H1 (cell line): ENCODE measurements around the gene DAG1. TPM values are rescaled to one million over a fixed set of nuclear protein-coding genes. Genes with fewer than 3 reads are reported as not detected.

Experiments used
- CTCF ChIA-PET: fragments of 300-600 bp; sonication (Branson Sonifier 250); formaldehyde crosslinking; loops from one replicate; lab custom pipeline; 2021; ENCODE audit not compliant: partially characterized antibody; lab: Charles Lee
- POLR2A ChIA-PET: fragments of 300-600 bp; sonication (Branson Sonifier 250); formaldehyde crosslinking; loops from one replicate; lab custom pipeline; 2021; ENCODE audit warnings: inconsistent platforms; ENCODE audit not compliant: partially characterized antibody; lab: Charles Lee
- DNase-seq, 2 experiments: peaks; one replicate each; pipeline versions ENCODE4 v3.0.0 to v3.0.0-alpha.2; 2010 to 2022; ENCODE audit warnings: low spot score in 2 of 2, low read depth in 1 of 2, mixed read lengths in 1 of 2
- FAIRE-seq: peaks from 2 replicates; lab custom pipeline; 2011; peaks lifted over from hg19 to GRCh38; lab: Jason Lieb, UNC
- H2AFZ ChIP-seq: 2 replicates; pipeline ENCODE4 v1.8.1; 2012; ENCODE audit warnings: low read length, inconsistent platforms
- H2AK5ac ChIP-seq: 2 replicates; pipeline ENCODE4 v1.6.1; 2013; ENCODE audit warnings: low read depth, low read length
- H2BK120ac ChIP-seq: replicated peaks from 2 replicates; pipeline ENCODE3; 2013; ENCODE audit warnings: low read depth, low read length, inconsistent platforms
- H2BK12ac ChIP-seq: 2 replicates; pipeline ENCODE4 v1.6.1; 2013; ENCODE audit warnings: low read depth, low read length
- H2BK15ac ChIP-seq: 2 replicates; pipeline ENCODE4 v1.6.1; 2013; ENCODE audit warnings: low read length
- H2BK20ac ChIP-seq: 2 replicates; pipeline ENCODE4 v1.6.1; 2013; ENCODE audit warnings: low read length
- H2BK5ac ChIP-seq: 2 replicates; pipeline ENCODE4 v1.6.1; 2013; ENCODE audit warnings: low read depth, low read length
- H3K14ac ChIP-seq: 2 replicates; pipeline ENCODE4 v1.6.1; 2013; ENCODE audit warnings: inconsistent platforms; ENCODE audit not compliant: insufficient read length
- H3K18ac ChIP-seq: 2 replicates; pipeline ENCODE4 v1.6.1; 2013; ENCODE audit warnings: low read length; ENCODE audit errors: extremely low read depth
- H3K23ac ChIP-seq: 2 replicates; pipeline ENCODE4 v1.6.1; 2013; ENCODE audit warnings: inconsistent platforms; ENCODE audit not compliant: insufficient read length
- H3K23me2 ChIP-seq: 2 replicates; pipeline ENCODE4 v1.6.1; 2013; ENCODE audit warnings: low read depth, low read length
- H3K27ac ChIP-seq: 2 replicates; pipeline ENCODE4 v1.6.1; 2011; ENCODE audit warnings: low read depth, low read length, inconsistent platforms
- H3K27me3 ChIP-seq, 4 experiments: replicated peaks in 1 of 4; 1 replicate in 1 of 4; 2 replicates in 3 of 4; pipeline versions ENCODE4 v1.6.1 to v1.8.1; 2011 to 2013; ENCODE audit warnings: low read length in 3 of 4, mild to moderate bottlenecking in 3 of 4, inconsistent platforms in 2 of 4, mixed read lengths in 2 of 4, moderate library complexity in 1 of 4; ENCODE audit not compliant: control insufficient read depth in 3 of 4, insufficient read depth in 3 of 4; ENCODE audit errors: extremely low read depth in 1 of 4
- H3K36me3 ChIP-seq, 4 experiments: 2 replicates each; pipeline versions ENCODE4 v1.6.1 to v1.8.1; 2011 to 2013; ENCODE audit warnings: mild to moderate bottlenecking in 4 of 4, low read length in 3 of 4, moderate library complexity in 2 of 4, control low read depth in 1 of 4, inconsistent platforms in 1 of 4; ENCODE audit not compliant: insufficient read depth in 4 of 4, control insufficient read depth in 2 of 4
- H3K4ac ChIP-seq: replicated peaks from 2 replicates; pipeline ENCODE3; 2013; ENCODE audit warnings: low read length, low read depth, mixed read lengths, inconsistent platforms; ENCODE audit not compliant: insufficient read length
- H3K4me1 ChIP-seq, 4 experiments: replicated peaks in 1 of 4; 1 replicate in 1 of 4; 2 replicates in 3 of 4; pipeline versions ENCODE4 v1.6.1 to v1.8.1; 2011 to 2013; ENCODE audit warnings: low read length in 3 of 4, inconsistent platforms in 2 of 4, mixed read lengths in 1 of 4; ENCODE audit not compliant: insufficient read depth in 4 of 4, control insufficient read depth in 3 of 4
- H3K4me2 ChIP-seq, 2 experiments: 2 replicates each; pipeline versions ENCODE4 v1.6.1 to v1.8.1; 2011 to 2013; ENCODE audit warnings: low read depth in 2 of 2, low read length in 2 of 2, control low read depth in 1 of 2, inconsistent platforms in 1 of 2, mild to moderate bottlenecking in 1 of 2; ENCODE audit not compliant: insufficient read depth in 1 of 2
- H3K4me3 ChIP-seq, 4 experiments: fragments of 200-600, 300-600 bp in 1 of 4; sonication (generic), shearing (Covaris generic), sonication (Bioruptor Twin) in 1 of 4; 2 replicates each; pipeline versions ENCODE4 v1.5.1 to v1.8.1; 2011 to 2016; ENCODE audit warnings: low read length in 4 of 4, low read depth in 3 of 4, control low read depth in 2 of 4, inconsistent platforms in 2 of 4, mild to moderate bottlenecking in 2 of 4, mixed read lengths in 1 of 4, moderate library complexity in 1 of 4; ENCODE audit not compliant: insufficient read depth in 2 of 4; ENCODE audit errors: extremely low read depth in 1 of 4
- H3K56ac ChIP-seq: replicated peaks from 2 replicates; pipeline ENCODE3; 2013; ENCODE audit warnings: low read depth, mild to moderate bottlenecking, mixed read lengths, low read length, inconsistent platforms; ENCODE audit not compliant: insufficient read length
- H3K79me1 ChIP-seq: 2 replicates; pipeline ENCODE4 v1.6.1; 2013; ENCODE audit warnings: low read depth, low read length, control low read depth
- H3K79me2 ChIP-seq, 2 experiments: 2 replicates each; pipeline versions ENCODE4 v1.6.1 to v1.8.1; 2012 to 2013; ENCODE audit warnings: low read length in 2 of 2, mild to moderate bottlenecking in 2 of 2, inconsistent platforms in 1 of 2; ENCODE audit not compliant: insufficient read depth in 2 of 2, control insufficient read depth in 1 of 2
- H3K9ac ChIP-seq, 4 experiments: replicated peaks in 1 of 4; 1 replicate in 1 of 4; 2 replicates in 3 of 4; pipeline versions ENCODE4 v1.6.1 to v1.8.1; 2011 to 2013; ENCODE audit warnings: low read depth in 3 of 4, low read length in 3 of 4, control low read depth in 2 of 4, mild to moderate bottlenecking in 2 of 4, moderate library complexity in 2 of 4, inconsistent platforms in 1 of 4; ENCODE audit errors: extremely low read depth in 1 of 4
- H3K9me3 ChIP-seq, 2 experiments: 2 replicates each; pipeline versions ENCODE4 v1.6.1 to v1.8.1; 2012 to 2013; ENCODE audit warnings: mild to moderate bottlenecking in 2 of 2, moderate library complexity in 2 of 2, control low read depth in 1 of 2, inconsistent platforms in 1 of 2, low read depth in 1 of 2, low read length in 1 of 2, mixed read lengths in 1 of 2; ENCODE audit not compliant: insufficient read depth in 2 of 2
- H4K20me1 ChIP-seq, 2 experiments: replicated peaks in 1 of 2; 2 replicates each; pipeline versions ENCODE3 to v1.8.1; 2011 to 2013; ENCODE audit warnings: inconsistent platforms in 2 of 2, low read length in 2 of 2, mild to moderate bottlenecking in 1 of 2; ENCODE audit not compliant: insufficient read depth in 2 of 2, control insufficient read depth in 1 of 2
- H4K5ac ChIP-seq: 2 replicates; pipeline ENCODE4 v1.6.1; 2013; ENCODE audit warnings: low read length, low read depth, mixed read lengths, inconsistent platforms; ENCODE audit not compliant: insufficient read length
- H4K8ac ChIP-seq: 2 replicates; pipeline ENCODE4 v1.8.0; 2013; ENCODE audit warnings: mild to moderate bottlenecking, moderate library complexity, low read length, inconsistent platforms; ENCODE audit not compliant: insufficient read depth; ENCODE audit errors: extremely low read depth
- H4K91ac ChIP-seq: replicated peaks from 2 replicates; pipeline ENCODE3; 2013; ENCODE audit warnings: low read length, mixed read lengths, inconsistent platforms; ENCODE audit not compliant: insufficient read length
- CEBPB ChIP-seq: IDR thresholded peaks from 2 replicates; pipeline ENCODE4 v1.6.1; 2012; ENCODE audit warnings: low read depth, low read length
- CHD2 ChIP-seq: IDR thresholded peaks from 2 replicates; pipeline ENCODE4 v1.6.1; 2012; ENCODE audit warnings: low read length, improper control_type of control experiment
- EGR1 ChIP-seq: IDR thresholded peaks from 2 replicates; pipeline ENCODE4 v1.6.1; 2011; ENCODE audit warnings: low read depth, low read length, borderline replicate concordance
- EZH2 ChIP-seq: fragments of 200-600 bp; sonication (generic); IDR thresholded peaks from 2 replicates; pipeline ENCODE4 v1.7.1; 2012; ENCODE audit warnings: low read depth, mild to moderate bottlenecking, moderate library complexity, low read length, inconsistent platforms; ENCODE audit not compliant: severe bottlenecking
- KDM4A ChIP-seq: IDR thresholded peaks from one replicate; pipeline ENCODE4 v1.7.1; 2012; ENCODE audit warnings: low read depth, mild to moderate bottlenecking, moderate library complexity, low read length, inconsistent platforms; ENCODE audit not compliant: severe bottlenecking
- KDM5A ChIP-seq: fragments of 200-600 bp; IDR thresholded peaks from 2 replicates; pipeline ENCODE4 v1.7.1; 2012; ENCODE audit warnings: mild to moderate bottlenecking, low read length, inconsistent platforms, mixed read lengths
- MAX ChIP-seq: IDR thresholded peaks from 2 replicates; pipeline ENCODE4 v1.6.1; 2012; ENCODE audit warnings: inconsistent platforms
- POLR2A ChIP-seq, 2 experiments: IDR thresholded peaks; 1 replicate in 1 of 2; 2 replicates in 1 of 2; pipeline ENCODE4 v1.6.1; 2011; ENCODE audit warnings: low read depth in 2 of 2, low read length in 2 of 2, mild to moderate bottlenecking in 2 of 2; ENCODE audit errors: control extremely low read depth in 1 of 2
- RBBP5 ChIP-seq: IDR thresholded peaks from 2 replicates; pipeline ENCODE4 v1.7.1; 2012; ENCODE audit warnings: low read depth, mild to moderate bottlenecking, inconsistent platforms, low read length, moderate library complexity, borderline replicate concordance
- SP1 ChIP-seq: IDR thresholded peaks from 2 replicates; pipeline ENCODE4 v1.6.1; 2011; ENCODE audit warnings: low read depth, low read length
- TAF1 ChIP-seq: IDR thresholded peaks from 2 replicates; pipeline ENCODE4 v1.6.1; 2011; ENCODE audit warnings: mild to moderate bottlenecking, low read depth, low read length
- TCF12 ChIP-seq: IDR thresholded peaks from 2 replicates; pipeline ENCODE4 v1.6.1; 2011; ENCODE audit warnings: low read depth, mild to moderate bottlenecking, low read length
- WGBS, 2 experiments: shearing (Covaris generic) in 1 of 2; methylation state at CpG; one replicate each; pipeline versions ENCODE4 v1.1.6 to v1.1.7; 2013 to 2015; ENCODE audit warnings: low lambda C conversion rate in 2 of 2, mixed read lengths in 2 of 2, inconsistent platforms in 1 of 2, low coverage in 1 of 2, missing lambda C conversion rate in 1 of 2; ENCODE audit not compliant: insufficient replicate concordance in 2 of 2, insufficient coverage in 1 of 2, insufficient read length in 1 of 2; ENCODE audit errors: extremely low coverage in 1 of 2, missing lambda C conversion rate in 1 of 2; 5-methylcytosine and 5-hydroxymethylcytosine counted together
- polyA plus RNA-seq, 7 experiments: library from polyadenylated mRNA; depleted of rRNA in 3 of 7; stranded (reverse) in 5 of 7; unstranded in 2 of 7; fragments of >200 nt in 5 of 7; fragments of 200-250 nt in 2 of 7; gene quantifications; 1 replicate in 5 of 7; 2 replicates in 1 of 7; 4 replicates in 1 of 7; pipeline versions ENCODE4 v1.2.1 to v1.2.3, GENCODE V29; 2011 to 2013; ENCODE audit warnings: missing spikeins in 2 of 7, mixed read lengths in 2 of 7
- total RNA-seq: library from RNA; stranded (reverse); fragmentation: NEBNext Ultra II Directional; extraction: Animal tissue kit (Norgen Biotek cat#: 25700); gene quantifications from 2 replicates; pipeline ENCODE4 v1.2.1, GENCODE V29; 2021

DAG1 gene
- total and polyA plus RNA-seq, 2 of the 8 experiments (the other 6 are each of a cell fraction or from before 2014, with no cell fraction given) = 97.5 to 138 TPM

GRCh38 chr3:49461443-49462171 is 8.5 kb upstream of the DAG1 start:
- peak overlapping the region; percentile 80 for H2BK120ac ChIP-seq
- H3K4ac ChIP-seq = peak overlapping the region; percentile 16
- H3K9me3 ChIP-seq = no peaks in the 10 kb centered on the region
- peak; percentile 45 for FAIRE-seq
- no peaks in the 10 kb centered on the region for H3K23me2 ChIP-seq
- H4K20me1 ChIP-seq = no peaks in the 10 kb centered on the region
- H3K79me1 ChIP-seq = no peaks in the 10 kb centered on the region
- H2AK5ac ChIP-seq = peak overlapping the region; percentile 98; the same call in 1 of the 2 replicates
- peaks cover 16 to 34% (median 30%) of the 10 kb centered on the region in 4 experiments for H3K4me1 ChIP-seq
- H2BK15ac ChIP-seq = peak overlapping the region; percentile 65; the same call in 1 of the 2 replicates
- peak overlapping the region; percentile 84 for H4K5ac ChIP-seq
- peak overlapping the region in 3 of 4 experiments; percentile 15 to 34 (median 24); a peak in 6 of 8 replicates for H3K4me3 ChIP-seq
- no peaks in the 10 kb centered on the region for H3K27me3 ChIP-seq
- WGBS, 2 experiments = 20% methylated on average over 1 of the region's 1 CpG; no CpG with 5 or more reads in 1 of the 2 experiments
- ChIA-PET CTCF (interaction anchor here (0.6 to 4.4 kb wide), 7 partner anchors 9 to 210 kb away, joined by 3 to 32 read pairs (median 4); partner anchors contain the start of gene DAG1), POLR2A (interaction anchor here (1.5 to 11.8 kb wide), 6 partner anchors 10 to 122 kb away, joined by 3 to 205 read pairs (median 4); partner anchors contain the start of genes DAG1, GPX1, RHOA and TCTA)
- H3K79me2 ChIP-seq = no peaks in the 10 kb centered on the region
- H2AFZ ChIP-seq = no peak overlapping the region
- H2BK12ac ChIP-seq = peak overlapping the region; percentile 99
- peak overlapping the region; percentile 100 for H3K18ac ChIP-seq
- peak overlapping the region; percentile 5 for H2BK20ac ChIP-seq
- peak overlapping the region; percentile 26 to 56 for H3K4me2 ChIP-seq
- H4K8ac ChIP-seq = no peak overlapping the region
- peak overlapping the region; percentile 89 for H3K27ac ChIP-seq
- peak overlapping the region in 2 of 4 experiments; percentile 25 to 26; a peak in 4 of 7 replicates for H3K9ac ChIP-seq
- peak overlapping the region; percentile 6 for H3K56ac ChIP-seq
- H3K36me3 ChIP-seq = no peaks in the 10 kb centered on the region
- H2BK5ac ChIP-seq = peak overlapping the region; percentile 98
- H4K91ac ChIP-seq = peak overlapping the region; percentile 88
- peak; percentile 67 to 70 for DNase-seq
- H3K14ac ChIP-seq = no peak overlapping the region
- H3K23ac ChIP-seq = no peak overlapping the region
- TF ChIP-seq RBBP5 (peak; percentile 88; the same call in 1 of the 2 replicates), CEBPB (no peak), TCF12 (peak; percentile 76; the same call in 1 of the 2 replicates), KDM4A (no peak), MAX (no peak), POLR2A (IDR thresholded peaks at IDR 0.05; ENCODE audit: control extremely low read depth in 1 of 2, low read depth in 2 of 2, low read length in 2 of 2) (peak in 1 of 2 experiments; percentile 14; a peak in 1 of 3 replicates), CHD2 (peak; percentile 60; the same call in 1 of the 2 replicates), EGR1 (no peak), EZH2 (no peak), SP1 (peak; percentile 86), TAF1 (peak; percentile 45; the same call in 1 of the 2 replicates), KDM5A (no peak)
